HCT116 (cell line): ENCODE results near the gene ZDHHC14. TPM values are rescaled to one million over a fixed set of nuclear protein-coding genes. Genes with fewer than 3 reads are reported as not detected.

ENCODE experiments used
- ATAC-seq: fragments of 200-7000 bp; cut with Tn5 transposase; 2 replicates; pipeline ENCODE4 v1.9.1; 2020; ENCODE audit warnings: mild to moderate bottlenecking, moderate library complexity
- BruUV-seq: library from RNA; stranded (reverse); fragments of 400-500 nt; replicated peaks from 2 replicates; lab custom pipeline; 2021; lab: Mats Ljungman, UMichigan
- CTCF ChIA-PET: fragments of 300-600 bp; sonication (Branson Sonifier 250); formaldehyde crosslinking; loops from one replicate; lab custom pipeline; 2021; ENCODE audit warnings: antibody characterized with exemption; lab: Charles Lee
- POLR2A ChIA-PET: fragments of 300-600, 350-600 bp; sonication (Branson Sonifier 250); formaldehyde crosslinking; loops from one replicate; lab custom pipeline; 2021; ENCODE audit warnings: antibody characterized with exemption; lab: Charles Lee
- RAD21 ChIA-PET, 2 experiments: fragments of 300-600 bp; sonication (Branson Sonifier 250); formaldehyde crosslinking; loops; one replicate each; lab custom pipeline; 2023; ENCODE audit warnings: low total read pairs in 2 of 2; ENCODE audit not compliant: uncharacterized antibody in 2 of 2, unreplicated experiment in 2 of 2, low non-redundant PET in 1 of 2; lab: Charles Lee
- DNase-seq: peaks from one replicate; pipeline ENCODE4 v3.0.0-alpha.2; 2010; ENCODE audit warnings: low read depth, low spot score
- H2AFZ ChIP-seq: fragments of 200-600 bp; shearing (Covaris generic), sonication (generic); 2 replicates; pipeline ENCODE4 v1.6.1; 2017; ENCODE audit warnings: low read depth, mixed run types, mixed read lengths, antibody characterized with exemption, low read length; ENCODE audit not compliant: poor library complexity, severe bottlenecking
- H3K27ac ChIP-seq: 2 replicates; pipeline ENCODE4 v1.5.1; 2012; ENCODE audit warnings: low read depth, low read length
- H3K27me3 ChIP-seq: fragments of 200-600 bp; sonication (generic); 2 replicates; pipeline ENCODE4 v1.6.1; 2016; ENCODE audit warnings: mixed run types, low read length, mixed read lengths; ENCODE audit not compliant: insufficient read depth
- H3K36me3 ChIP-seq, 2 experiments: fragments of 200-500 bp in 1 of 2; fragments of 200-600 bp in 1 of 2; sonication (Bioruptor generic) in 1 of 2; sonication (generic) in 1 of 2; 2 replicates each; pipeline versions ENCODE4 v1.5.1 to v1.6.1; 2014 to 2016; ENCODE audit warnings: low read length in 2 of 2, inconsistent platforms in 1 of 2, mixed read lengths in 1 of 2, mixed run types in 1 of 2; ENCODE audit not compliant: insufficient read depth in 2 of 2, control insufficient read depth in 1 of 2
- H3K4me1 ChIP-seq, 2 experiments: fragments of 200-600 bp in 1 of 2; sonication (generic) in 1 of 2; 2 replicates each; pipeline versions ENCODE4 v1.5.1 to v1.6.1; 2012 to 2017; ENCODE audit warnings: low read length in 2 of 2, inconsistent platforms in 1 of 2, mild to moderate bottlenecking in 1 of 2, mixed read lengths in 1 of 2, mixed run types in 1 of 2, moderate library complexity in 1 of 2; ENCODE audit not compliant: insufficient read depth in 2 of 2, control insufficient read depth in 1 of 2
- H3K4me2 ChIP-seq: fragments of 200-600 bp; sonication (generic); 2 replicates; pipeline ENCODE4 v1.6.1; 2017; ENCODE audit warnings: mixed run types, low read length, mixed read lengths
- H3K4me3 ChIP-seq, 2 experiments: fragments of 200-600 bp in 1 of 2; sonication (generic) in 1 of 2; replicated peaks in 1 of 2; 2 replicates each; pipeline ENCODE4 v1.5.1; 2011 to 2016; ENCODE audit warnings: low read length in 2 of 2, control low read depth in 1 of 2, low read depth in 1 of 2, mild to moderate bottlenecking in 1 of 2, mixed read lengths in 1 of 2, mixed run types in 1 of 2
- H3K79me2 ChIP-seq: fragments of 200-600 bp; sonication (generic); 2 replicates; pipeline ENCODE4 v1.6.1; 2017; ENCODE audit warnings: mild to moderate bottlenecking, mixed run types, low read length, moderate library complexity, mixed read lengths; ENCODE audit not compliant: insufficient read depth
- H3K9ac ChIP-seq: fragments of 200-600 bp; sonication (generic); 2 replicates; pipeline ENCODE4 v1.6.1; 2016; ENCODE audit warnings: low read length, mixed read lengths
- H3K9me2 ChIP-seq: fragments of 200-600 bp; sonication (generic), shearing (Covaris generic); 2 replicates; pipeline ENCODE4 v1.6.1; 2017; ENCODE audit warnings: mixed run types, mild to moderate bottlenecking, moderate library complexity; ENCODE audit not compliant: insufficient read depth
- H3K9me3 ChIP-seq, 2 experiments: fragments of 200-500 bp in 1 of 2; fragments of 200-600 bp in 1 of 2; sonication (Bioruptor generic) in 1 of 2; sonication (generic) in 1 of 2; 2 replicates each; pipeline ENCODE4 v1.6.1; 2014 to 2017; ENCODE audit warnings: low read length in 2 of 2, mixed read lengths in 2 of 2, inconsistent platforms in 1 of 2, low read depth in 1 of 2, mild to moderate bottlenecking in 1 of 2, mixed run types in 1 of 2, moderate library complexity in 1 of 2; ENCODE audit not compliant: control insufficient read depth in 1 of 2, insufficient read depth in 1 of 2
- H4K20me1 ChIP-seq: fragments of 200-600 bp; sonication (generic), shearing (Covaris generic); 2 replicates; pipeline ENCODE4 v1.6.1; 2017; ENCODE audit warnings: mixed run types, mild to moderate bottlenecking, moderate library complexity; ENCODE audit not compliant: insufficient read depth
- ATF3 ChIP-seq: IDR thresholded peaks from 2 replicates; pipeline ENCODE4 v1.6.1; 2012
- CBX3 ChIP-seq: IDR thresholded peaks from 2 replicates; pipeline ENCODE4 v1.6.1; 2012; ENCODE audit warnings: low read depth
- CEBPB ChIP-seq: IDR thresholded peaks from 2 replicates; pipeline ENCODE4 v1.6.1; 2012; ENCODE audit warnings: low read depth
- EGR1 ChIP-seq: IDR thresholded peaks from 2 replicates; pipeline ENCODE4 v1.6.1; 2012; ENCODE audit warnings: low read depth
- ELF1 ChIP-seq: IDR thresholded peaks from 2 replicates; pipeline ENCODE4 v1.6.1; 2012; ENCODE audit warnings: low read depth, borderline replicate concordance
- EZH2phosphoT487 ChIP-seq: fragments of 200-600 bp; IDR thresholded peaks from 2 replicates; pipeline ENCODE4 v1.6.1; 2018; ENCODE audit warnings: antibody characterized with exemption, borderline replicate concordance
- FOSL1 ChIP-seq: IDR thresholded peaks from 2 replicates; pipeline ENCODE4 v1.6.1; 2012; ENCODE audit warnings: low read depth
- JUND ChIP-seq: IDR thresholded peaks from 2 replicates; pipeline ENCODE4 v1.6.1; 2012
- SIN3A ChIP-seq: IDR thresholded peaks from 2 replicates; pipeline ENCODE4 v1.6.1; 2012; ENCODE audit warnings: low read depth
- SP1 ChIP-seq: IDR thresholded peaks from 2 replicates; pipeline ENCODE4 v1.6.1; 2012; ENCODE audit warnings: low read depth
- SRF ChIP-seq: IDR thresholded peaks from 2 replicates; pipeline ENCODE4 v1.6.1; 2012; ENCODE audit warnings: low read depth
- YY1 ChIP-seq: IDR thresholded peaks from 2 replicates; pipeline ENCODE4 v1.6.1; 2011; ENCODE audit warnings: low read length, low read depth, moderate library complexity, mild to moderate bottlenecking; ENCODE audit not compliant: insufficient replicate concordance; ENCODE audit errors: extremely low read depth
- ZBTB33 ChIP-seq: IDR thresholded peaks from 2 replicates; pipeline ENCODE4 v1.6.1; 2011; ENCODE audit warnings: mild to moderate bottlenecking, low read length, moderate library complexity; ENCODE audit not compliant: insufficient replicate concordance; ENCODE audit errors: extremely low read depth
- ZNF274 ChIP-seq: fragments of 200-500 bp; sonication (Bioruptor generic); IDR thresholded peaks from 2 replicates; pipeline ENCODE4 v1.6.1; 2014; ENCODE audit warnings: mild to moderate bottlenecking, low read depth, low read length, inconsistent platforms
- intact Hi-C: fragments of 100-400 bp; cut with micrococcal nuclease; formaldehyde crosslinking; loops from 2 replicates; pipeline ENCODE4 v1.10.0; 2022
- total RNA-seq: library from RNA; stranded (reverse); gene quantifications from one replicate; pipeline ENCODE4 v1.2.1, GENCODE V29; 2021; ENCODE audit not compliant: unreplicated experiment

The ZDHHC14 gene
- total RNA-seq, 1 experiment from 2014 or later: 5.3 TPM

GRCh38 chr6:157490611-157491269 lies 109.8 kb downstream of the ZDHHC14 start:
- ChIA-PET RAD21 (no interaction called here), CTCF (no interaction called here)
- H3K9me2 ChIP-seq: no peaks in the 10 kb centered on the region
- H3K36me3 ChIP-seq: no peaks in the 10 kb centered on the region
- no peak overlapping the region for H2AFZ ChIP-seq
- no peaks in the 10 kb centered on the region for H3K9me3 ChIP-seq
- DNase-seq (no peak), ATAC-seq (no peak)
- H4K20me1 ChIP-seq: no peaks in the 10 kb centered on the region
- H3K79me2 ChIP-seq: no peaks in the 10 kb centered on the region
- H3K9ac ChIP-seq: no peak overlapping the region
- no peak overlapping the region for H3K4me2 ChIP-seq
- no peak overlapping the region for H3K4me3 ChIP-seq
- no peaks in the 10 kb centered on the region for H3K27me3 ChIP-seq
- intact Hi-C loops: no loop called here
- BruUV-seq: no TSS peak
- TF ChIP-seq ZNF274 (no peak), CBX3 (no peak), JUND (no peak), SIN3A (no peak), SP1 (no peak), ELF1 (no peak), YY1 (no peak), EGR1 (no peak), ZBTB33 (no peak), SRF (no peak), ATF3 (no peak), FOSL1 (no peak), EZH2phosphoT487 (no peak), CEBPB (no peak)
- TF ChIP-seq, all 23 proteins: peak for 0
- no peak overlapping the region for H3K27ac ChIP-seq
- no peaks in the 10 kb centered on the region for H3K4me1 ChIP-seq
- POLR2A ChIA-PET: no interaction called here
